HEK293 (cell line): ENCODE results near the gene ZFC3H1.

Source experiments
- CTCF ChIA-PET: fragments of 350-600 bp; formaldehyde crosslinking; extraction: SDS; loops from one replicate; lab custom pipeline; 2021; ENCODE audit warnings: antibody characterized with exemption; lab: Yijun Ruan, JAX
- POLR2A ChIA-PET: fragments of 300-600 bp; formaldehyde crosslinking; extraction: SDS; loops from one replicate; lab custom pipeline; 2020; ENCODE audit warnings: antibody characterized with exemption, inconsistent platforms; lab: Yijun Ruan, JAX
- H3K27ac ChIP-seq: fragments of 200-500 bp; sonication (Bioruptor generic); 2 replicates; pipeline ENCODE4 v1.5.1; 2014; ENCODE audit warnings: low read depth, low read length, control low read depth, inconsistent platforms; ENCODE audit errors: extremely low read depth
- H3K36me3 ChIP-seq, 2 experiments: fragments of 200-500 bp in 1 of 2; sonication (Bioruptor generic) in 1 of 2; 1 replicate in 1 of 2; 2 replicates in 1 of 2; pipeline ENCODE4 v1.5.1; 2014 to 2017; ENCODE audit warnings: inconsistent platforms in 2 of 2, low read length in 2 of 2; ENCODE audit not compliant: control insufficient read depth in 2 of 2, insufficient read depth in 1 of 2
- H3K4me1 ChIP-seq: fragments of 200-500 bp; sonication (Bioruptor generic); 2 replicates; pipeline ENCODE4 v1.5.1; 2014; ENCODE audit warnings: mild to moderate bottlenecking, low read length, inconsistent platforms; ENCODE audit not compliant: control insufficient read depth, insufficient read depth
- H3K4me3 ChIP-seq: 2 replicates; pipeline ENCODE4 v1.5.1; 2011; ENCODE audit warnings: low read depth, mild to moderate bottlenecking, control low read depth, low read length, moderate library complexity
- H3K9me3 ChIP-seq: fragments of 200-500 bp; sonication (Bioruptor generic); 2 replicates; pipeline ENCODE4 v1.5.1; 2014; ENCODE audit warnings: low read depth, low read length, inconsistent platforms; ENCODE audit not compliant: control insufficient read depth, insufficient read depth
- EGR2 ChIP-seq: fragments of 450-650 bp; formaldehyde crosslinking; IDR thresholded peaks from 2 replicates; pipeline ENCODE4 v1.5.1; 2016; ENCODE audit warnings: low read depth, missing biosample characterization, missing genetic modification characterization
- ELK4 ChIP-seq: IDR thresholded peaks from 2 replicates; pipeline ENCODE4 v1.6.1; 2011; ENCODE audit warnings: mild to moderate bottlenecking, low read depth, low read length, borderline replicate concordance
- HOXD13 ChIP-seq: sonication (generic); formaldehyde crosslinking; IDR thresholded peaks from 2 replicates; pipeline ENCODE4 v1.8.0; 2022; ENCODE audit warnings: missing genetic modification reagents, borderline replicate concordance
- KLF10 ChIP-seq: fragments of 450-650 bp; IDR thresholded peaks from 2 replicates; pipeline ENCODE4 v1.5.1; 2018; ENCODE audit warnings: missing biosample characterization, mild to moderate bottlenecking, missing genetic modification characterization
- KLF16 ChIP-seq: fragments of 450-650 bp; formaldehyde crosslinking; IDR thresholded peaks from 2 replicates; pipeline ENCODE4 v1.5.1; 2017; ENCODE audit warnings: missing biosample characterization, missing genetic modification characterization
- KLF8 ChIP-seq: fragments of 450-650 bp; formaldehyde crosslinking; IDR thresholded peaks from 2 replicates; pipeline ENCODE4 v1.5.1; 2016; ENCODE audit warnings: missing biosample characterization, missing genetic modification characterization
- PRDM2 ChIP-seq: fragments of 450-650 bp; formaldehyde crosslinking; IDR thresholded peaks from 2 replicates; pipeline ENCODE4 v1.5.1; 2016; ENCODE audit warnings: missing biosample characterization, missing genetic modification characterization, borderline replicate concordance
- PRDM6 ChIP-seq: fragments of 450-650 bp; formaldehyde crosslinking; IDR thresholded peaks from 2 replicates; pipeline ENCODE4 v1.5.1; 2017; ENCODE audit warnings: missing biosample characterization, missing genetic modification characterization
- REPIN1 ChIP-seq: fragments of 450-650 bp; formaldehyde crosslinking; IDR thresholded peaks from 2 replicates; pipeline ENCODE4 v1.5.1; 2017; ENCODE audit warnings: missing biosample characterization, missing genetic modification characterization, low read depth
- SP3 ChIP-seq: fragments of 450-650 bp; formaldehyde crosslinking; IDR thresholded peaks from 2 replicates; pipeline ENCODE4 v1.5.1; 2016; ENCODE audit warnings: missing biosample characterization, missing genetic modification characterization
- TCF7L2 ChIP-seq: IDR thresholded peaks from 2 replicates; pipeline ENCODE4 v1.6.1; 2011; ENCODE audit warnings: low read depth, mild to moderate bottlenecking, inconsistent platforms, low read length, moderate library complexity, borderline replicate concordance
- WT1 ChIP-seq: fragments of 450-650 bp; formaldehyde crosslinking; IDR thresholded peaks from 2 replicates; pipeline ENCODE4 v1.5.1; 2016; ENCODE audit warnings: missing biosample characterization, missing genetic modification characterization
- ZBTB7A ChIP-seq: fragments of 450-650 bp; formaldehyde crosslinking; IDR thresholded peaks from 2 replicates; pipeline ENCODE4 v1.5.1; 2016; ENCODE audit warnings: low read depth, missing biosample characterization, missing genetic modification characterization
- ZFHX2 ChIP-seq: fragments of 450-650 bp; formaldehyde crosslinking; conservative IDR thresholded peaks from 2 replicates; pipeline ENCODE4 v1.5.1; 2016; ENCODE audit warnings: missing biosample characterization, missing genetic modification characterization
- ZNF266 ChIP-seq: fragments of 450-650 bp; formaldehyde crosslinking; IDR thresholded peaks from 2 replicates; pipeline ENCODE4 v1.5.1; 2016; ENCODE audit warnings: missing biosample characterization, missing genetic modification characterization, low read depth
- ZNF302 ChIP-seq: fragments of 450-650 bp; formaldehyde crosslinking; IDR thresholded peaks from 2 replicates; pipeline ENCODE4 v1.5.1; 2016; ENCODE audit warnings: missing biosample characterization, missing genetic modification characterization, low read depth
- ZNF398 ChIP-seq: fragments of 450-650 bp; formaldehyde crosslinking; IDR thresholded peaks from 2 replicates; pipeline ENCODE4 v1.5.1; 2017; ENCODE audit warnings: missing biosample characterization, missing genetic modification characterization
- ZNF510 ChIP-seq: fragments of 450-650 bp; formaldehyde crosslinking; IDR thresholded peaks from 2 replicates; pipeline ENCODE4 v1.5.1; 2018; ENCODE audit warnings: mild to moderate bottlenecking, missing genetic modification characterization, missing biosample characterization; ENCODE audit not compliant: insufficient replicate concordance
- ZNF629 ChIP-seq: fragments of 450-650 bp; formaldehyde crosslinking; IDR thresholded peaks from 2 replicates; pipeline ENCODE4 v1.5.1; 2017; ENCODE audit warnings: missing biosample characterization, missing genetic modification characterization
- ZSCAN18 ChIP-seq: fragments of 450-650 bp; formaldehyde crosslinking; IDR thresholded peaks from 2 replicates; pipeline ENCODE4 v1.5.1; 2016; ENCODE audit warnings: missing biosample characterization, missing genetic modification characterization
- ZSCAN5A ChIP-seq: fragments of 450-650 bp; formaldehyde crosslinking; IDR thresholded peaks from 2 replicates; pipeline ENCODE4 v1.5.1; 2016; ENCODE audit warnings: missing biosample characterization, missing genetic modification characterization
- ZXDB ChIP-seq: fragments of 450-650 bp; formaldehyde crosslinking; IDR thresholded peaks from 2 replicates; pipeline ENCODE4 v1.5.1; 2016; ENCODE audit warnings: missing biosample characterization, missing genetic modification characterization

Gene ZFC3H1

GRCh38 chr12:71663561-71664410 is at the start of gene ZFC3H1, which contains the start of gene THAP2:
ZFC3H1 (minus strand) TSS chr12:71663848; CDS start chr12:71663610, 238 bp downstream.
THAP2 (plus strand) TSS chr12:71664301; CDS start chr12:71664510, 209 bp downstream.
- ChIA-PET POLR2A (interaction anchor here (1.0 to 2.9 kb wide), 11 partner anchors 12 to 91 kb away, joined by 3 to 90 read pairs (median 6); partner anchors contain the start of genes RAB21 and TMEM19), CTCF (interaction anchor here (0.6 to 1.5 kb wide), 8 partner anchors 27 to 601 kb away, joined by 3 to 5 read pairs (median 3); partner anchors contain the start of genes LGR5 and RAB21)
- no peak for TF ChIP-seq ELK4
- TF ChIP-seq ZXDB = peak; percentile 66
- no peak for TF ChIP-seq ZNF510
- TF ChIP-seq ZNF398 (tag by site-specific recombination) = no peak
- no peak for TF ChIP-seq ZNF266 (tag by site-specific recombination)
- TF ChIP-seq REPIN1 = peak; percentile 5; the same call in 1 of the 2 replicates
- TF ChIP-seq KLF8 (tag by site-specific recombination) = peak; percentile 71
- TF ChIP-seq ZSCAN18 = no peak
- TF ChIP-seq TCF7L2 = peak; percentile 6; the same call in 1 of the 2 replicates
- peak; percentile 96 for TF ChIP-seq KLF10 (tag by site-specific recombination)
- peak; percentile 98 for TF ChIP-seq SP3
- peak; percentile 84 for TF ChIP-seq PRDM6 (tag by site-specific recombination)
- peak; percentile 92 for TF ChIP-seq EGR2 (tag by site-specific recombination)
- TF ChIP-seq WT1 (tag by site-specific recombination) = peak; percentile 22; the same call in 1 of the 2 replicates
- peak; percentile 92 for TF ChIP-seq ZFHX2 (tag by site-specific recombination)
- TF ChIP-seq PRDM2 (tag by site-specific recombination) = no peak
- TF ChIP-seq ZSCAN5A (tag by site-specific recombination) = peak; percentile 69; the same call in 1 of the 2 replicates
- TF ChIP-seq ZNF302 (tag by site-specific recombination) = no peak
- TF ChIP-seq ZBTB7A (tag by site-specific recombination) = 0 out of 2 replicates have a peak, but pooled peaks have one; percentile 70
- TF ChIP-seq HOXD13 (CRISPR knock-in tag) = no peak; the same call in 1 of the 2 replicates
- TF ChIP-seq KLF16 = peak; percentile 86; the same call in 1 of the 2 replicates
- TF ChIP-seq ZNF629 (tag by site-specific recombination) = peak; percentile 83

More at GRCh38 chr12:71663561-71664410, at the start of gene ZFC3H1, which contains the start of gene THAP2:
- Histone ChIP-seq H3K9me3 (no peaks in the 10 kb centered on the region), H3K36me3 (peaks cover 11 to 17% of the 10 kb centered on the region in 2 experiments), H3K4me3 (peak within 1 kb of the TSS; percentile 71), H3K4me1 (peaks cover 2% of the 10 kb centered on the region; the same call in 1 of the 2 replicates), H3K27ac (peak within 1 kb of the TSS; percentile 83)
